Sigmoid colon (tissue), 4 donors: Measurements from ENCODE around the gene EID3.

Source experiments
- CTCF ChIP-seq, 4 experiments: fragments of 450-650 bp in 3 of 4; fragments of 200-600 bp in 1 of 4; IDR thresholded peaks; one replicate each; pipeline ENCODE4 v1.5.1; 2016 to 2019; ENCODE audit warnings: antibody characterized with exemption in 4 of 4, mild to moderate bottlenecking in 3 of 4, moderate library complexity in 2 of 4
- POLR2A ChIP-seq, 2 donors: fragments of 450-650 bp; IDR thresholded peaks; one replicate each; pipeline ENCODE4 v1.6.1; 2016; ENCODE audit warnings: antibody characterized with exemption in 2 of 2, mild to moderate bottlenecking in 2 of 2, moderate library complexity in 2 of 2
- POLR2AphosphoS5 ChIP-seq, 4 donors: sonication (generic); formaldehyde crosslinking; IDR thresholded peaks; one replicate each; pipeline ENCODE4 v1.6.1; 2017; ENCODE audit warnings: antibody characterized with exemption in 4 of 4

- TF ChIP-seq CTCF (IDR thresholded peaks at IDR 0.05), result no peak
- peak in 1 of 4 donors; percentile 6 for TF ChIP-seq POLR2AphosphoS5 (IDR thresholded peaks at IDR 0.05)
- TF ChIP-seq POLR2A (IDR thresholded peaks at IDR 0.05), result no peak
Observed at GRCh38 chr12:104342635-104343249, 39.2 kb downstream of the EID3 start.
